ENCODE measurements around the gene MAN2C1. TPM values are rescaled to one million over a fixed set of nuclear protein-coding genes. Genes with fewer than 3 reads are reported as not detected.
A peak's percentile ranks its signal among the peaks of the same experiment; 100 is the strongest.

MAN2C1 gene
- total RNA-seq, 4 donors from 2014 or later: 84.9 to 199 (median 136) TPM

GRCh38 chr15:75369897-75370581 lies 1.6 kb upstream of the MAN2C1 start:
- intact Hi-C loops (cut with DNase I; ENCODE audit: low total_unique reads): loop anchor here (10.0 kb wide), 1 partner anchor 285 kb away; no protein-coding TSS in a partner anchor
- no peak overlapping the region for H3K4me3 ChIP-seq (ENCODE audit: low read depth, poor library complexity, severe bottlenecking)
- WGBS, 2 donors: 94 to 98% methylated on average over 7 of the region's 7 CpGs
- TF ChIP-seq CTCF (IDR thresholded peaks at IDR 0.05) (no peak), POLR2A (IDR thresholded peaks at IDR 0.05) (no peak)
- peak in 1 of 2 donors; percentile 63 for DNase-seq (ENCODE audit: low spot score in 2 of 2)

- no peak for TF ChIP-seq POLR2A (IDR thresholded peaks at IDR 0.05)
- TF ChIP-seq CTCF (IDR thresholded peaks at IDR 0.05): no peak
- intact Hi-C loops (cut with DNase I; ENCODE audit: low total_unique reads): loop anchor here (10.0 kb wide), 1 partner anchor 286 kb away; no protein-coding TSS in a partner anchor
- H3K4me3 ChIP-seq (ENCODE audit: low read depth, poor library complexity, severe bottlenecking): peak overlapping the region; percentile 75
- WGBS, 2 donors: 2 to 4% methylated on average over 23 of the region's 23 CpGs
- no peak for DNase-seq (ENCODE audit: low spot score in 2 of 2)
Observed at GRCh38 chr15:75368689-75369239, 357 bp upstream of the MAN2C1 start.

GRCh38 chr15:75367406-75367912 lies 948 bp downstream of the MAN2C1 start:
- peak in 1 of 2 donors; percentile 77 for DNase-seq (ENCODE audit: low spot score in 2 of 2)
- TF ChIP-seq POLR2A (IDR thresholded peaks at IDR 0.05) (no peak), CTCF (IDR thresholded peaks at IDR 0.05) (peak in 1 of 3 donors; percentile 35)
- intact Hi-C loops (cut with DNase I; ENCODE audit: low total_unique reads): loop anchor here (10.0 kb wide), 1 partner anchor 287 kb away; no protein-coding TSS in a partner anchor
- H3K4me3 ChIP-seq (ENCODE audit: low read depth, poor library complexity, severe bottlenecking): no peak overlapping the region
- 30 to 31% methylated on average over 7 of the region's 7 CpGs for WGBS, 2 donors

GRCh38 chr15:75367006-75367405 lies 1.4 kb downstream of the MAN2C1 start:
- TF ChIP-seq POLR2A (IDR thresholded peaks at IDR 0.05): no peak
- TF ChIP-seq CTCF (IDR thresholded peaks at IDR 0.05): no peak
- H3K4me3 ChIP-seq (ENCODE audit: low read depth, poor library complexity, severe bottlenecking): no peak overlapping the region
- intact Hi-C loops (cut with DNase I; ENCODE audit: low total_unique reads): loop anchor here (10.0 kb wide), 1 partner anchor 288 kb away; no protein-coding TSS in a partner anchor

GRCh38 chr15:75366163-75366562 lies 2.2 kb downstream of the MAN2C1 start:
- intact Hi-C loops (cut with DNase I; ENCODE audit: low total_unique reads): loop anchor here (10.0 kb wide), 1 partner anchor 289 kb away; no protein-coding TSS in a partner anchor
- H3K4me3 ChIP-seq (ENCODE audit: low read depth, poor library complexity, severe bottlenecking): no peak overlapping the region
- TF ChIP-seq POLR2A (IDR thresholded peaks at IDR 0.05): no peak
- TF ChIP-seq CTCF (IDR thresholded peaks at IDR 0.05): no peak
- DNase-seq (ENCODE audit: low spot score in 2 of 2): peak in 1 of 2 donors; percentile 46
- 96 to 97% methylated on average over 3 of the region's 3 CpGs for WGBS, 2 donors

More at GRCh38 chr15:75367006-75367405, 1.4 kb downstream of the MAN2C1 start:
- no peak for DNase-seq (ENCODE audit: low spot score in 2 of 2)
